ENCODE results near the gene TRAF3.

Gene TRAF3

GRCh38 chr14:102732924-102733323, 44.3 kb upstream of the TRAF3 start:
- H3K4me3 ChIP-seq (ENCODE audit: low read depth, low read length) = no peak overlapping the region
- TF ChIP-seq, protein P1, sequence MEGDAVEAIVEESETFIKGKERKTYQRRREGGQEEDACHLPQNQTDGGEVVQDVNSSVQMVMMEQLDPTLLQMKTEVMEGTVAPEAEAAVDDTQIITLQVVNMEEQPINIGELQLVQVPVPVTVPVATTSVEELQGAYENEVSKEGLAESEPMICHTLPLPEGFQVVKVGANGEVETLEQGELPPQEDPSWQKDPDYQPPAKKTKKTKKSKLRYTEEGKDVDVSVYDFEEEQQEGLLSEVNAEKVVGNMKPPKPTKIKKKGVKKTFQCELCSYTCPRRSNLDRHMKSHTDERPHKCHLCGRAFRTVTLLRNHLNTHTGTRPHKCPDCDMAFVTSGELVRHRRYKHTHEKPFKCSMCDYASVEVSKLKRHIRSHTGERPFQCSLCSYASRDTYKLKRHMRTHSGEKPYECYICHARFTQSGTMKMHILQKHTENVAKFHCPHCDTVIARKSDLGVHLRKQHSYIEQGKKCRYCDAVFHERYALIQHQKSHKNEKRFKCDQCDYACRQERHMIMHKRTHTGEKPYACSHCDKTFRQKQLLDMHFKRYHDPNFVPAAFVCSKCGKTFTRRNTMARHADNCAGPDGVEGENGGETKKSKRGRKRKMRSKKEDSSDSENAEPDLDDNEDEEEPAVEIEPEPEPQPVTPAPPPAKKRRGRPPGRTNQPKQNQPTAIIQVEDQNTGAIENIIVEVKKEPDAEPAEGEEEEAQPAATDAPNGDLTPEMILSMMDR (IDR thresholded peaks at IDR 0.05; ENCODE audit: low read depth, low read length) = no peak

GRCh38 chr14:102733326-102733725, 43.9 kb upstream of the TRAF3 start:
- TF ChIP-seq, protein P1 (IDR thresholded peaks at IDR 0.05; ENCODE audit: low read depth, low read length) = no peak
- H3K4me3 ChIP-seq (ENCODE audit: low read depth, low read length) = no peak overlapping the region

DNA sequence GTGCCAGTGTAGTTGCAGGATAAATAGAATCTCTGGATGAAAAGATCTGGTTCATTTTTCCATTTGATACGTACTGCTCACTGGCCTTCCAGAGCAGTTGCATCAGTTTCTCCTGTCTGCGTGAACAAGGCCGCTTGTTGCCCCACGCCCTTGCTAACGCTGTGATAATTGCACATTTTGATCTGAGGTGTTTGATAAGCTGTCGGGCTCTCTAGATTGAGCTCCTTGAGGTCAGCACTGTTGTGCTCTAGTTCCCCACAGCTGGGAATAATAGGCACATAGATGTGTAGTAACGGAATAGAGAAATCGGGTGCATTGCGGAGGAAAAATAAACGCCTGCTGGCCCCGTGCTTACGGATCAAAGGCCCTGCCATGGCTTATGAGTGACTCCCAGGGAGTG, 42.8 kb upstream of the TRAF3 start:
- TF ChIP-seq, protein P1 (IDR thresholded peaks at IDR 0.05; ENCODE audit: low read depth, low read length) = no peak
- no peak overlapping the region for H3K4me3 ChIP-seq (ENCODE audit: low read depth, low read length)

DNA sequence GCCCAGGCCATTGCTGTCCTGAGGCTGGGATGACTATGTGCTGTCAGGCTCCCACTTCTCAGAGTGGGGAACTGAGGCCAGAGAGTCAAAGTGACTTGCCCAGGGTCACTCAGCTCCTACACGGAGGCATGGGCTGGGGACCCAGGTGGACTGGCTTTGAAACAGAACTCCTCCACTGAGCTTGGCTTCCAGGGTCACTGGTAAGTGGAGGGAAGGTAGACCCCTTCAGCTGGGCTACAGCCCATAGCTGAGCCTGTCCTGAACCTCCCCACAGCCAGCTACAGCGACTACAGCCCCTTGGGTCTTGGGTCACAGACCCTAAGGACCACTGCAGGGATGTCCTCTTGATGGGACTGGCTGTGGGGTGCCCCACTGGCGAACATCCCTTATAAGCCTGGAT, 40.3 kb upstream of the TRAF3 start:
- H3K4me3 ChIP-seq (ENCODE audit: low read depth, low read length) = no peak overlapping the region
- TF ChIP-seq, protein P1 (IDR thresholded peaks at IDR 0.05; ENCODE audit: low read depth, low read length) = no peak

- TF ChIP-seq, protein P1 (IDR thresholded peaks at IDR 0.05; ENCODE audit: low read depth, low read length) = no peak
- H3K4me3 ChIP-seq (ENCODE audit: low read depth, low read length) = no peak overlapping the region
Measured at GRCh38 chr14:102737402-102738372, 39.6 kb upstream of the TRAF3 start.

DNA sequence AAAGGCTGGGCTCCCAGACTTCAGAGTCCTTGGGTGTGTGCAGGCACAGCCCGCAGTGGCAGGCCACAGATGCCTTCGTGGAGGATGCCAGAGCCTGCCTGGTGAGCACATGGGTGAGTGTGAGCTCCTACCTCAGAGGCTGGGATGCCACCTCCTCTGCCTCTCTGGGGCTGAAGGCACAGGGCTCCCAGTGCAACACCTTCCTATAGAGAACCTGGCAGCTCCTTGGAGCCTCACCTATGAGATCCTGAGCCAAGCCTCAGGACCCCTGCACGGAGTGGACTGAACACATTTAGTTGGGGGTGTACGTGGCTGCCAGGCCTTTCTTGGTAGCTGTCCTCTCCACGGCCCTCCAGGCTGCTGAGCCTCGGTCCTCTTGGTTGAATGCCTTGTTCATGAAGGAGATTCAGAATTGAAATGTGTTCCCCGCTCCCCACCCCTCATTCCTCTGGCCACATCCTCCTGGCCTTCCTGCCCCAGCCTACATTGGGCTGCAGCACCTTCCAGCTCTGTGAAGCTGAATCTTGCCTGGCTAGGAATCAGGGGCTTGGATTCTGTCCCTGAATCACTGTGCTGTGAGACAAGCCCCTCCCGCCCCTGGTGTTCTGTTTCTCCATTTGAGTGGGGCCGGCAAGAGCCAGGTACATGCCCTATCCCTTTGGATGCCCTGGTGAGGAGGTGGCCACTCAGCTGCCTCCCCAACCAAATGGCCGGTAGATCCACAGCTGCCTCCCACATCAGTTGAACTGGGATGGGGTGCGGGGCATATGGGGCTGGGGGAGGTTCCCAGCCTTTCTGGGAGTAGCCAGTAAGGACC, 38.7 kb upstream of the TRAF3 start:
- TF ChIP-seq, protein P1 (IDR thresholded peaks at IDR 0.05; ENCODE audit: low read depth, low read length) = no peak

GRCh38 chr14:102739190-102739469, 38.1 kb upstream of the TRAF3 start:
- TF ChIP-seq, protein P1 (IDR thresholded peaks at IDR 0.05; ENCODE audit: low read depth, low read length) = no peak
- no peak overlapping the region for H3K4me3 ChIP-seq (ENCODE audit: low read depth, low read length)

More for the DNA sequence above, 38.7 kb upstream of the TRAF3 start:
- no peak overlapping the region for H3K4me3 ChIP-seq (ENCODE audit: low read depth, low read length)

Measured in WI38 (cell line).